ENCODE results near the gene NBPF14.
"Not testable (repeated sequence)": the region's sequence is repeated elsewhere in the genome, so short reads cannot be mapped to it uniquely, and the experiment has no call there.

Gene NBPF14, protein sequence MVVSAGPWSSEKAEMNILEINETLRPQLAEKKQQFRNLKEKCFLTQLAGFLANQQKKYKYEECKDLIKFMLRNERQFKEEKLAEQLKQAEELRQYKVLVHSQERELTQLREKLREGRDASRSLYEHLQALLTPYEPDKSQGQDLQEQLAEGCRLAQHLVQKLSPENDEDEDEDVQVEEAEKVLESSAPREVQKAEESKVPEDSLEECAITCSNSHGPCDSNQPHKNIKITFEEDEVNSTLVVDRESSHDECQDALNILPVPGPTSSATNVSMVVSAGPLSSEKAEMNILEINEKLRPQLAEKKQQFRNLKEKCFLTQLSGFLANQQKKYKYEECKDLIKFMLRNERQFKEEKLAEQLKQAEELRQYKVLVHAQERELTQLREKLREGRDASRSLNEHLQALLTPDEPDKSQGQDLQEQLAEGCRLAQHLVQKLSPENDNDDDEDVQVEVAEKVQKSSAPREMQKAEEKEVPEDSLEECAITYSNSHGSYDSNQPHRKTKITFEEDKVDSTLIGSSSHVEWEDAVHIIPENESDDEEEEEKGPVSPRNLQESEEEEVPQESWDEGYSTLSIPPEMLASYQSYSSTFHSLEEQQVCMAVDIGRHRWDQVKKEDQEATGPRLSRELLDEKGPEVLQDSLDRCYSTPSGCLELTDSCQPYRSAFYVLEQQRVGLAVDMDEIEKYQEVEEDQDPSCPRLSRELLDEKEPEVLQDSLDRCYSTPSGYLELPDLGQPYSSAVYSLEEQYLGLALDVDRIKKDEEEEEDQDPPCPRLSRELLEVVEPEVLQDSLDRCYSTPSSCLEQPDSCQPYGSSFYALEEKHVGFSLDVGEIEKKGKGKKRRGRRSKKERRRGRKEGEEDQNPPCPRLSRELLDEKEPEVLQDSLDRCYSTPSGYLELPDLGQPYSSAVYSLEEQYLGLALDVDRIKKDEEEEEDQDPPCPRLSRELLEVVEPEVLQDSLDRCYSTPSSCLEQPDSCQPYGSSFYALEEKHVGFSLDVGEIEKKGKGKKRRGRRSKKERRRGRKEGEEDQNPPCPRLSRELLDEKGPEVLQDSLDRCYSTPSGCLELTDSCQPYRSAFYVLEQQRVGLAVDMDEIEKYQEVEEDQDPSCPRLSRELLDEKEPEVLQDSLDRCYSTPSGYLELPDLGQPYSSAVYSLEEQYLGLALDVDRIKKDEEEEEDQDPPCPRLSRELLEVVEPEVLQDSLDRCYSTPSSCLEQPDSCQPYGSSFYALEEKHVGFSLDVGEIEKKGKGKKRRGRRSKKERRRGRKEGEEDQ (N-terminal part only)

DNA sequence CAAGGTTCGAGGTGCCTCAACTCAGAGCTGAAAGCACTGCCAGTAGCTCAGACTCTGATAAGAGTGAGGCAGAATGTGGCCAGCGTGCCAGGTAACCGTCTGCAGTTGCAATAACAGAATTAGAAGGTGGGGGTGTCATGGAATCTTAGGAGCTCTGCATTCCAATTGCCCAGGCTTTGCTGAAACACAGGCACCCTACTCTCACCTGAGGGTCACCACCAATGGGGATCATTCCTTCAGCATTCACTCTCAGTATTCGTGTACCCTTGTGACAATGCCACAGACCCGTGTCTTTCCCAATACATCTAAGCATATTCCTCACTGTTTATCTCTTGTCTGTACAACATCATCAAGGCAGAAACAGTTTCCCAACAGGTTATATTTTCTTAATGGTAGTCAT is at the start of gene NBPF14:
Gene NBPF14 (minus strand): TSS at position 101 of the 400 bp plus-strand sequence. CDS start 294 bp downstream, outside the sequence.
- not testable (repeated sequence) for H3K4me3 ChIP-seq (ENCODE audit: control insufficient read depth, low read depth, low read length); DNase-seq (ENCODE audit: low read depth)

DNA sequence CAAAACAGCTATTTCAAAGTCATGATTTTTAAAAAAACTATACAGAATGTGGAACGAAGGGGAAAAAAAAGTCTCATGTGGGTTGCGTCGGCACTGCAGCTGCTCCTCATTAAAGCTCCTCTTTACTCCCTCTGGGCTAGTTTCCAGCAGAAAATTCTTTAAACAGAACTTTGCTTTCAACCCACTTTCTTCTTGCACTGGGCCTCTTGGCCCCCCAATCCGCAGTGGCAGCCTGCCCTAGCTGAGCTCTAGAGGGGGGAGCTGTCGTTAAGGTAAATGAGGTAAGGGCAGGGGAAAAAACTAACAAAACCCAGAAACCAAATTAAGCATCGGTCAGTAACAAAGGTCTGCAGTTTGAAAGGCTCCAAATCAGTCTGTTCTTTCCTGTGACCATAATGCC is 29.6 kb upstream of the NBPF14 start:
- not testable (repeated sequence) for DNase-seq (ENCODE audit: low read depth); H3K4me3 ChIP-seq (ENCODE audit: control insufficient read depth, low read depth, low read length)

DNA sequence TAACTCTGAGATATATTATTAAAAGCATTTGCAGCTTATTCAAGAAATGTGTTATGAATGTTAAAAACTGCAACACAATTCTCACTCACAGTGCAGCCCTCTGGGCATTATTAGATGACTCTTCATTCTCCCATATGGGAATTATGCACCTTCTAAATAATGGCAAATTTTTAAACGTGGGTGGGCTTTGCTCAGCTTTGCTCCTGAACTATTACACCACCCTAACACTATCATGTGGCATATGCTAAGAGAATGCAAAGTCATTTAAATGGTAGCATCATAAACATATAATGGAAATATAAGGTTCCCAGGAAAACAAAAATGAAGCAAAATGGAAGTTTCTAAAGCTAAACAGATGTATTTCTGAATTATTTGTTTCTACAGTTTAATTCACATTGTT is 22.4 kb upstream of the NBPF14 start:
- DNase-seq (ENCODE audit: low read depth); H3K4me3 ChIP-seq (ENCODE audit: control insufficient read depth, low read depth, low read length): not testable (repeated sequence)

DNA sequence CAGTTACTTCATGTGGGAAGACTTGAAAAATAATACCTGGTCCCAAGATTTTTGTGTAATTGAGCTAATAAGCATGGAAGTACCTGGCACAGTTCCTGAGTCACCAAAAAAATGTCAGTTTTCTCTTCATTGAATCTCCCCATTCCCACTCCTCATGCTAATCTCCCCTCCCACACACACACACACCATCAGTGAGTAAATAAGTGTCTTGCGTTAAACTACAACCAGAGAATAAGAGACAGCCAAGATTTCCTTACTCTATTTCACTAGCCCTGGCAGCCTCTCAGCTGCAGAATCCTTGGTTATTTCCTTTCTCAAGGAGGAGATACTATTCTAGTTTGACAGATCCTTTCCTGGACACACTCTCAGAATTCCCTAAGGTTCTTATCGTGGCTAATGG is 9.5 kb upstream of the NBPF14 start:
- H3K4me3 ChIP-seq (ENCODE audit: control insufficient read depth, low read depth, low read length), result not testable (repeated sequence)
- peak; percentile 51 for DNase-seq (ENCODE audit: low read depth)

DNA sequence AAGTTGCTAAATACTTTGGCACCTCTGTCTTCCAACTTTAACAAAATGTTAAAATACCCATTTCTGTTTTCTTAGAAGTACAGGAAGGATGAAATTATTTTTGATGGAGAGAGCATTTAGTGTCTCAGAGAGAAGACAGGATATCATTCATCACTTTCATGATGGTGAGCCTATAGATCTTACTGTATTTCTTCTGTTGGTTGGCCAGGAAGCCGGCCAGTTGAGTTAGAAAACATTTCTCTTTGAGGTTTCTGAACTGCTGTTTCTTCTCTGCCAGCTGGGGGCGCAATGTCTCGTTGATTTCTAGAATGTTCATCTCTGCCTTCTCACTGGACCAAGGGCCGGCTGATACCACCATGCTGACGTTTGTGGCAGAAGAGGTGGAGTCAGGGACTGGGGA is 451 bp downstream of the NBPF14 start:
- DNase-seq (ENCODE audit: low read depth); H3K4me3 ChIP-seq (ENCODE audit: control insufficient read depth, low read depth, low read length): not testable (repeated sequence)

DNA sequence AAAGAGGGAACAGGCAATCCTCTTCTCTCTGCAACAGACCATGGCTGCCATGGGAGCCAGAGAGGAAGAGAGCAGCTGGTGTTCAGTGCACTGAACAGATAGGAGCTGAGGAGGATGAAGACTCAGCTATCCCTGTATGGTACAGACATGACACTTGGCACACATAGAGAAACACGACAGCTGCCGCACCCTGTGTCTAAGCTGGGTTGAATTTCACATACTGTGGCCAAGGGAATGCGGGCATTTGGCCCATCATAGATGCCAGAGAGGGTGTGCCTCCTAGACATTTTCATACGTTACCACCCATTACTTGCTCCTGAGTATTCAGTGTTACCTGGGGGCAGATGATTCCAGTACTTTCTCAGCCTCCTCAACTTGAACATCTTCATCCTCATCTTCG is 4.7 kb downstream of the NBPF14 start:
- not testable (repeated sequence) for DNase-seq (ENCODE audit: low read depth); H3K4me3 ChIP-seq (ENCODE audit: control insufficient read depth, low read depth, low read length)

DNA sequence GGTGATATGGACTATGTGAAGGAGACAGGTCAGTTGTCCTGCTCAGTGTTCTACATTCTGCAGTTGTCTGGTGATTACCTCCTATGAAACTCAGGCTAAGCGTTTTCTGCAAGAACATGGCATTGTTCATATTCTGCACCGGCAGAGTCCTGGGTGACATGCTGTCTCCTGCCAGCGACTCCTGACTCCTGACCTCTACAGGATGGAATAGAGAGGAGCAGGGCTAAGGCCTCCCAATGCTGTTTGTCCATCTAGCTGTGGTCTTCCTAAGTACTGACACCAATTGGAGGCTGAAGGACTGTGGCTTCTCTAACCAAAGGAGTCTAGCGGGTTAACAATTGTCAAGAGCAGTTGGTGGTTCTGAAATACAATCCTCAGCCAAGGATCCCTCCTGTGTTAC is 63.7 kb downstream of the NBPF14 start:
- H3K4me3 ChIP-seq (ENCODE audit: control insufficient read depth, low read depth, low read length), result not testable (repeated sequence)
- peak; percentile 0 for DNase-seq (ENCODE audit: low read depth)

DNA sequence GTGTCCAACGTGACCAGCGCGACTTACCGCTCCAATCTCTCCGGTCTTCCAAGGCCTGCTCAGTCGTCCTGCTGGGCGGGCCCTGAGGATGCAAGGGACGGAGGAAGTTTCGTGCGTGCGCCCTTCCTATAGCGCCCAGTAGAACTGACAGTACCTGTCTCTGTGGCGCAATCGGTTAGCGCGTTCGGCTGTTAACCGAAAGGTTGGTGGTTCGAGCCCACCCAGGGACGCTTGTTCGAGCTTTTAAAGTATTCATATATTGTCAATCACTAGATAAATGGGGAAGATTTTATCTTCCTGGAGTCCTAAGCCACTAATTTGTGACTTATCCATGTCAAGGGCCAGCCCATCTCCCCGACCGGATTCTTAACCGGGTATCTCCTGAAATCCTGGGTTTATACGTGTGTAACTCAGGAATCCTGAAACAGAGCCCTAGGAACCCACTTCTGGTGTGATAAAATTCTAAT is 66.7 kb downstream of the NBPF14 start:
- H3K4me3 ChIP-seq (ENCODE audit: control insufficient read depth, low read depth, low read length), result peak overlapping the region; percentile 21
- DNase-seq (ENCODE audit: low read depth), result peak; percentile 78

DNA sequence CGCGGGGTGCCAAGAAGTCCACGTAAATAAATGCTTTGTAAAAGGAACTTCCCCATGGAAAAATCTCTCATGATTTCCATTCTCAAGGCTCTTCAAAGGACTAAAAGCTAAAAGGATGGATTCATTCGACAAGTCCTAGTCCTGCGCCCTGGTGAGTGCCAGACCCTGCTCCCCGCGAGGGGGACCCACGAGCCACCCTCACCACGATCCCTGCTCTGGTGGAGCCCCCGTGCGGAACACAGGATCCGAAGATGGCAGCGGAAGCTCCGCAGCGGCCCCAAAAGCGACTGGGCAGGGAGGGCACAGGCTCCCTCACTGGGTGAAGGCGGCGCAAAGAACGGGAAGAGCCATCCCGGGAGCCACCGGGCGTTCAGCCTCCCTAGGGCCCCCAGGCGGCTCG is 67.2 kb downstream of the NBPF14 start:
- not testable (repeated sequence) for H3K4me3 ChIP-seq (ENCODE audit: control insufficient read depth, low read depth, low read length); DNase-seq (ENCODE audit: low read depth)

DNA sequence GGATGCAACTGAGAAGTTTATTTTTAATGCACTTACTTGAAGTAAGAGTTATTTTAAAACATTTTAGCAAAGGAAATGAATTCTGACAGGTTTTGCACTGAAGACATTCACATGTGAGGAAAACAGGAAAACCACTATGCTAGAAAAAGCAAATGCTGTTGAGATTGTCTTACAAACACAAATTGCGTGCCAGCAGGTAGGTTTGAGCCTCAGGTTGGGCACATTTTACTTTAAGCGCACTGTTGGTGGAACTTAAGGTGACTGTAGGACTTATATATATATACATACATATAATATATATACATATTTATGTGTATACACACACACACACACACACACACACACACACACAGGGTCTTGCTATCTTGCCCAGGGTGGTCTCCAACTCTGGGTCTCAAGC is 69.2 kb downstream of the NBPF14 start:
- not testable (repeated sequence) for DNase-seq (ENCODE audit: low read depth); H3K4me3 ChIP-seq (ENCODE audit: control insufficient read depth, low read depth, low read length)

DNA sequence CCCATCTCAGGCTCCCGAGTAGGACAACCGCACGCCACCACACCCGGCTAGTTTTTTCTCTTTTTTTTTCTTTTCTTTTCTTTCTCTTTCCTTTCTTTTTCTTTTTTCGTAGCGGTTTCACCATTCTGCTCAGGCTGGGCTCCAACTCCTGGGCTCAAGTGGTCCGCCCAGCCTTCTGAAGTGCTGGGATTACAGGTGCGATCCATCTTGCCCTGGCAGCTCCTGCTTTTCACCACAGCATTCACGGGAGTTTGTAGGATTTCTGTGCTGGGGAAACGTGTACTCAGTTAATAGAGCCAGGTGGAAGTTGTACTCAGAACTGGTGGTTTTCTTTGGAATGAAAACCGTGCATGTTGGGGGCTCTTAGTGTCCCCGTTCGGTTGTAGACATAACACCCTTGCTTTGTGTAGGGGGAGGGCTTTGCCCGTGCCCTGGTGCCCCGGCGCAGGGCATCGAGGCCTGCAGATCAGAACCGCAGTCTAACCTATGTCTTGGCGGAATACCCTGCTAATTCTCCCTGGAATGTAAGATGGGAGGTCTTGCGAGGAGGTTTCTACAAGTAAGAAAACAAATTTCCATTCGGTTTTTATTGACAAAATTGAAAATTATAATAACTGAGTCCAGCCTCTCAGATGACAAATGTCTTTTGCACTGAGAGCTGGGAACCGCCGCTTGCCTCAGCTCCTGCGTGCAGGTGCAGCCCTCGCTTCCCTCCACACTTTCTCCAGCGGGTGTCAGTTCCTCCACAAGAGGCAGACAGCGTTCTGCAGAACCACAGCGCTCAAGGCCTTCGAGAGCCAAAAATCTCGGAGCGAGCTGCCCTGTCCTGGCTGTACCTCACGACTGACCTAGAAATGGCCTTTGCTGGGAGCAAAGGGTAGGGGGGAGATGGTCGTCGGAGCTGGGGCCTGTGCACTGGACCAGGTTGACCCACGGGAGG is 72.3 kb downstream of the NBPF14 start:
- not testable (repeated sequence) for H3K4me3 ChIP-seq (ENCODE audit: control insufficient read depth, low read depth, low read length); DNase-seq (ENCODE audit: low read depth)

DNA sequence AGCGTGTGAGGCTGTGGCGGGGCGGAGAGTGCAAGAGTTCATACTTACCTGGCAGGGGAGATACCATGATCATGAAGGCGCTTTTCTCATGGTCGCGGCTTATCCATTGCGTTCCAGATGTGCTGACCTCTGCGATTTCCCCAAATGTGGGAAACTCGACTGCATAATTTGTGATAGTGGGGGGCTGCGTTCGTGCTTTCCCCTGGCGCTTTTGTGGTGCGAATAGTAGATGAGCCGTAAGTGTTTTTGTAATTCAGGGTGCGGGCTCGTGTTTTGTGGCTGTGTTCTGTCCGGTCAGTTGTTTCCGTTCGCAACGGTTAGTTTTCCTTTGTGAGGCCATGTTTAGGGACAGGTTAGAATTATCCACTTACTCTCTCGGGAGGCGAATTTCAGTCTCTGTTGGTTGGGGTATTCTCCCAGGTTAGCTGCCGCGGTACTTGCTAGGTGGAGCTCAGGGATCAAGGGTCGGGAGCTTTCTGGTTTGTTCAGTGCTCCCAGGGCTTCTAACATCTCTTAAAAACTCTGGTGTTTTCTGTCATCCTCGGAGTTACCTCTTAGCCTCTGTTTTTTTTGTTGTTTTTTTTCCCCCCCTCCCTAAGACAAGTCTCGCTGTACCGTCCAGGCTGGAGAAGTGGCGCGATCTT is 73.1 kb downstream of the NBPF14 start:
- peak; percentile 98 for DNase-seq (ENCODE audit: low read depth)
- H3K4me3 ChIP-seq (ENCODE audit: control insufficient read depth, low read depth, low read length), result peak overlapping the region; percentile 33

DNA sequence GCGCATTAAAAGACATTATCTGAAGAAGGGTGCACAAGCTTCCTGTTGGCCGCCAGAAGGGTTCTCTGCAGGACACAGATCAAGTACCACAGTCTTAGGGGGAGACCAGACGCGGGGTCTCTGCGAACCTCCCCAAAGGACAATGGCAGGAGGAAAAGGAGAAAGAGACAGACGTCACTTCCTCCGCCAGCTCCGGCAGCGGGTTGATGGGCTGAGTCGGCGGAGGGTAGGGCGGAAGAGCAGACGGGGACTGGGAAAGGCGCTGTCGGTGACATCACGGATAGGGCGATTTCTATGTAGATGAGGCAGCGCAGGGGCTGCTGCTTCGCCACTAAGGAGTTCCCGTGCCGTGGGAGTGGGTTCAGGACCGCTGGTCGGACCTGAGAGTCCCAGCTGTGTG is 73.7 kb downstream of the NBPF14 start:
- DNase-seq (ENCODE audit: low read depth), result peak; percentile 81
- H3K4me3 ChIP-seq (ENCODE audit: control insufficient read depth, low read depth, low read length), result not testable (repeated sequence)

DNA sequence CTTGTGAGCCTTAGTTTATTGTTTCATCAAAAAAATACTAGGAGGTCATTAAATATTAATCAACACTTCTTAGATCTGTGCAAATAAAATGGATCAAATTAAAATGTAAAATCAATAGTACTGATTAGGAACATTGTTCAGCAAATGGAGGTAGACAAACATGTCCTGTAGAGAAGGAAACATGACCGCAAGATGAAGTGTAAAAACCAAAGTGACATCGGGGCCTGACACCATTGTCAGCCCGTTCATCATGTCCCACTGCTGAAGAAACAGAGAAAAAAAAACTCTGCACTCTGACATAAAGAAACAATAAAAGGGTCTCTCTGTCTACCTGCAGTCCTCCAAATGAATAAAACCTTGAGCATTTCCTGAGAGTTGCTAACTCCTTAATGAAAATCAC is 81.5 kb downstream of the NBPF14 start:
- not testable (repeated sequence) for DNase-seq (ENCODE audit: low read depth); H3K4me3 ChIP-seq (ENCODE audit: control insufficient read depth, low read depth, low read length)

DNA sequence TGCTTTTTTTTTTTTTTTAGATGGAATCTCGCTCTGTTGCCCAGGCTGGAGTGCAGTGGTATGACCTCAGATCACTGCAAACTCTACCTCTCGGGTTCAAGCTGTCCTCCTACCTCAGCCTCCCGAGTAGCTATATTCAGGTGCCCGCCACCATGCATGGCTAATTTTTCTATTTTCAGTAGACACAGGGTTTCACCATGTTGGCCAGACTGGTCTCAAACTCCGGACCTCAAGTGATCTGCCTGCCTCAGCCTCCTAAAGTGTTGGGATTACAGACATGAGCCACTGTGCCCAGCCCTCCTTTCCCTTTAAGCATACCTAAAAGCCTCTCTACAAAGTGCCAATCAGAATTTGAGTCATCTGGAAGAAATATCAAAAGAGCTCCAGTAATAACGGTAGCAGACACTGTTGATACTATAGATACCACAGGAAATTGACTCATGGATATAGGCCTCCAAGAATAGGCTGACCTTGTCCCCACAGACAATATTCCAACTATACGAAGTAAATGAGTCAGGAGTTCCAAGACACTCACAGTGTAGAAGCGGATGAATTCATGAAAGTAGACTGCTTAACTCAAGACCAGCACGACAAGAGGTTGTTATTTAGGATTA is 83.1 kb downstream of the NBPF14 start:
- DNase-seq (ENCODE audit: low read depth), result peak; percentile 66
- not testable (repeated sequence) for H3K4me3 ChIP-seq (ENCODE audit: control insufficient read depth, low read depth, low read length)

DNA sequence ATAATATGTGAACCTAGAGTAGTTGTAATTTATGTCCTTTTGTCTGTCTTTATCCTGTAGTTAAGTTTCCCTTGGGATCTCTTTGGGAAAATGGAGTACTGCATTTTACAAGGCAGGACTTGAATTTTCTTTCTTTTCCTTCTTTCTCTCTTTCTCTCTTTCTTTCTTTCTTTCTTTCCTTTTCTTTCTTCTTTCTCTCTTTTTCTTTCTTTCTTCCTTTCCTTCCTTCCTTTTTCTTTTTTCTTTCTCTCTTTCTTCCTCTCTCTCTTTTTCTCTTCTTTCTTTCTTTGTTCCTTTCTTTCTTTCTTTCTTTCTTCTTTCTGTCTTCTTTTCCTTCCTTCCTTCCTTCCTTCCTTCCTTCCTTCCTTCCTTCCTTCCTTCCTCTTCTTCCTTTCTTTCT is 101.9 kb downstream of the NBPF14 start:
- DNase-seq (ENCODE audit: low read depth); H3K4me3 ChIP-seq (ENCODE audit: control insufficient read depth, low read depth, low read length): not testable (repeated sequence)

DNA sequence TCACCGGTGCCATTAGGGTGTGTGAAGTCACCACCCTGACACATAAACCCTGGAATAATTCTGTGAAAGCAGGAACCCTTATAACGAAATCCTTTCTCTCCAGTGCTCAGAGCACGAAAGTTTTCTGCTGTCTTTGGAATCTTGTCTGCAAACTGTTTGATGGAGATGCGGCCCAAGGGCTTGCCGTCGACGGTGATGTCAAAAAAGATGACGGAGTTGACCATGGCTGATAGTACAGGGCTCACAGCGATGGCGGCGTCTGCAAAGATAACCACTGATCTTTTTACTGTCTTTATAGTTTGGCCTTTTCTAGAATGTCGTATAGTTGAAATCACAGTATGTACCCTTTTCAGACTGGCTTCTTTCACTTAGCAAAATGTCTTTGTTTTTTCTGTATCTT is 112.8 kb downstream of the NBPF14 start, which contains the start of gene PPIAL4G:
Gene PPIAL4G (minus strand): TSS at position 274 of the 400 bp plus-strand sequence. CDS start 50 bp downstream, at position 224.
- not testable (repeated sequence) for DNase-seq (ENCODE audit: low read depth); H3K4me3 ChIP-seq (ENCODE audit: control insufficient read depth, low read depth, low read length)
